Fibroblast of villous mesenchyme (primary cell): Measurements from ENCODE around the gene PHF21B. TPM values are rescaled to one million over a fixed set of nuclear protein-coding genes. Genes with fewer than 3 reads are reported as not detected.

ENCODE experiments used
- DNase-seq: peaks from one replicate; pipeline ENCODE4 v3.0.0-alpha.2; 2010; ENCODE audit warnings: low read depth
- H3K4me3 ChIP-seq: 2 replicates; pipeline ENCODE4 v1.5.1; 2011; ENCODE audit warnings: low read depth, mild to moderate bottlenecking, low read length
- total RNA-seq: library from RNA; depleted of rRNA; stranded (reverse); fragments of >200 nt; gene quantifications from 2 replicates; pipeline ENCODE4 v1.2.3, GENCODE V29; 2012
- TF ChIP-seq, protein P1 (sequence below): IDR thresholded peaks from 2 replicates; pipeline ENCODE4 v1.5.1; 2012; ENCODE audit warnings: low read depth, mild to moderate bottlenecking, low read length; ENCODE audit not compliant: insufficient read depth

PHF21B gene
- total RNA-seq, 1 donor, result not detected

DNA sequence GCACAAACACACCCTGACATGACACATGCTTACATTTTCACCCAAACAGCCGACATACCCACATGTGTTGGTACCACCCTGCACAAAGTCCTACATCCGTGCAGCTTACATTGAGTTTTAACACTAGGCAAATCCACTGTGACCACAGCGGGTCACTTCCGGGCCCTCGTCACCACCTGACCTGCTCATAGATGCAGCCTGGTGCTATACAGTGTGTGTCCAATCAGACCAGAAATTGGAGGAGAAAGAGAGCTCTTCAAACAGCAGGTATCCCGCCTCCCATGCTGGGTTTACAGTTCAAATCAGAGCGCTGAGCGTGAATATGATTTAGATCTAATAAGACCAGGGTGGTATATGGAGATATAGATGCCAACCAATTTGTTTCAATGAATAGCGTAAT lies 35.4 kb downstream of the PHF21B start:
- no peak for DNase-seq
- TF ChIP-seq, protein P1, sequence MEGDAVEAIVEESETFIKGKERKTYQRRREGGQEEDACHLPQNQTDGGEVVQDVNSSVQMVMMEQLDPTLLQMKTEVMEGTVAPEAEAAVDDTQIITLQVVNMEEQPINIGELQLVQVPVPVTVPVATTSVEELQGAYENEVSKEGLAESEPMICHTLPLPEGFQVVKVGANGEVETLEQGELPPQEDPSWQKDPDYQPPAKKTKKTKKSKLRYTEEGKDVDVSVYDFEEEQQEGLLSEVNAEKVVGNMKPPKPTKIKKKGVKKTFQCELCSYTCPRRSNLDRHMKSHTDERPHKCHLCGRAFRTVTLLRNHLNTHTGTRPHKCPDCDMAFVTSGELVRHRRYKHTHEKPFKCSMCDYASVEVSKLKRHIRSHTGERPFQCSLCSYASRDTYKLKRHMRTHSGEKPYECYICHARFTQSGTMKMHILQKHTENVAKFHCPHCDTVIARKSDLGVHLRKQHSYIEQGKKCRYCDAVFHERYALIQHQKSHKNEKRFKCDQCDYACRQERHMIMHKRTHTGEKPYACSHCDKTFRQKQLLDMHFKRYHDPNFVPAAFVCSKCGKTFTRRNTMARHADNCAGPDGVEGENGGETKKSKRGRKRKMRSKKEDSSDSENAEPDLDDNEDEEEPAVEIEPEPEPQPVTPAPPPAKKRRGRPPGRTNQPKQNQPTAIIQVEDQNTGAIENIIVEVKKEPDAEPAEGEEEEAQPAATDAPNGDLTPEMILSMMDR, result no peak
- H3K4me3 ChIP-seq, result no peak overlapping the region

GRCh38 chr22:44973829-44974228 lies 36.0 kb downstream of the PHF21B start:
- DNase-seq, result no peak
- TF ChIP-seq, protein P1, result no peak
- H3K4me3 ChIP-seq, result no peak overlapping the region

DNA sequence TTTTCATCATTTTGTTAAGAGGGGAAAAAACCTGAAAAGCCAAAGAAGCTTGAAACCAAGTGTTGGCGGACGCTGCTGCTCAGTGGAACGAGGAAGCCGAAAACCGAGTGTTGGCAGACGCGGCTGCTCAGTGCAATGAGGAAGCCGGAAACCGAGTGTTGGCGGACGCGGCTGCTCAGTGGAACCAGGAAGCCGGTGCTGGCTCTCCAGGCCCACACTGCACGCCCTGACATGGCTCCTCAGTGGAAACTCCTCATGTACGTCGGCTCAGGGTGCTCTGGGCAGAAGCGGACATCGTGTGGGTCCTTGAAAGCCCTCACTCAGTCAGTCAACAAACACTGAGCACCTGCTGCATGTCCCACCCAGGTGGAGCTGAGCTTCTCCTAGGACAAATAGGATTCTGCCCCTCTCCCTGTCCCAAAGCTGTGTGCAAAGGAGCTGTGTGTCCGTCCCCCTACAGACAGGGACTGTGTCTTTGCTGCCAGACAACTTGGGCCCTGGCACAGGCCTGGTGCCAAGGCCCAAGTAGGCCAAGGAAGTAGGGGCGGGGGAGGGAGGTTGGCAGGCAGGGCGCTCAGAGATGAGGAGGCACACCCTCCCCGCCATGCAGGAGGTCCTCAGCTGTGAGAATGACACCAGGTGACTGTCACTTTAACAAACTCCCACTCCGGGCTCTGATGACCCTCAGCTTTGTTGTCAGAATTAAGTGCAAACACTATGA lies 37.3 kb downstream of the PHF21B start:
- no peak overlapping the region for H3K4me3 ChIP-seq
- DNase-seq, result no peak
- TF ChIP-seq, protein P1, result no peak

- no peak for DNase-seq
- no peak overlapping the region for H3K4me3 ChIP-seq
- TF ChIP-seq, protein P1, result no peak
These were observed 38.0 kb downstream of the PHF21B start for GRCh38 chr22:44971651-44972362.

DNA sequence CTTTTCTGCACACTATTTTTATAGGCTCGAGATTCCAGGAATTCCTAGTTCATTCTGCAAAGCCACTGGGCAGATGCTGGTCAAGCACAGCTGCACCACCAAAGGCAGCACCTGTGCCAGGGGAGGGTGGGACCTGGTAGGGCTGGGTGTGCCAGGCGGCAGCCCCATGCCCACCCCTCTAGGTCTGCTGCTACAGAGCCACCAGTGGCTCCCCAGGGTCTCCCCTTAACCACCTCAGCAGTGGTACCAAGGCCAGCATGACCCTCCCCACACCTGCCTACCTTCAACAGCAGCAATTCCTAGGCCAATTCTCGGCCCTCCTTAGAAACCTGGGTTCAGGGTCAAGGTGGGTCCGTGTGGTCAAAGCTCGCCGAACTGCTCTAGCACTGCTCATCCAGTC lies 39.5 kb downstream of the PHF21B start:
- TF ChIP-seq, protein P1, result no peak
- DNase-seq, result no peak
- no peak overlapping the region for H3K4me3 ChIP-seq

DNA sequence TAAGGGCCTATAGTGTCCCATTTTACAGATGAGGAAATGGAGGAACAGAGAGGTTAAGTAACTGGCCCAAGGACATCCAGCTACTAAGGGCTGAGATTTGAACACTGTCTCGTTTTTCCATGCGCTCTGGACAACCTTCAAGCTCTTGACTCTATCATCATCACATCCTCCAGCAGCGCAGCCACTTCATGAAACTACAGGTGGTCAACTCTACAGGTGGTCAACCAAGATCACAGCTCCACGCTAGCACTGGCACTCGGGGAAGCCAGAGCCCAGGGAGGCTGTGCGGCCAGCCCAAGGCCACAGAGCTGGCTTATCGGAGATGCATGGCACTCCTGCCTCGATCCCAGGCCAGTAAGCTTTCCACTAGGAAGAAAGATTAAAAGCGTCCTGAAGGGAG lies 40.0 kb downstream of the PHF21B start:
- no peak overlapping the region for H3K4me3 ChIP-seq
- TF ChIP-seq, protein P1, result no peak
- no peak for DNase-seq
